ENCODE results near the gene PIK3R5.

Gene PIK3R5

DNA sequence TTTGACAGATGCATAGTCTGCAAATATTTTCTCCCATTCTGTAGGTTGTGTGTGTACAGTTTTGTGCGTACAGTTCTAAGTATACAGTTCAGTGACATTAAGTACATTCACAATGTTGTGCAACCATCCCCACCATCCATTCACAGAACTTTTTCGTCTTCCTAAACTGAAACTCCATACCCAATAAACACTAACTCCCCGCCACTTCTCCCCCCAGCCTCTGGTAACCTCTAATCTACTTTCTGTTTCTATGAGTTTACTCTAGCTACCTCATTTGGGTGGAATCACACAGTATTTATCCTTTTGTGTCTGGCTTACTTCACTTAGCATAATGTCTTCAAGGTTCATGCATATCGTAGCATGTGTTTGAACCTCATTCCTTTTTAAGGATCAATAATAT, 14.3 kb downstream of the PIK3R5 start:
- no peak for DNase-seq

DNA sequence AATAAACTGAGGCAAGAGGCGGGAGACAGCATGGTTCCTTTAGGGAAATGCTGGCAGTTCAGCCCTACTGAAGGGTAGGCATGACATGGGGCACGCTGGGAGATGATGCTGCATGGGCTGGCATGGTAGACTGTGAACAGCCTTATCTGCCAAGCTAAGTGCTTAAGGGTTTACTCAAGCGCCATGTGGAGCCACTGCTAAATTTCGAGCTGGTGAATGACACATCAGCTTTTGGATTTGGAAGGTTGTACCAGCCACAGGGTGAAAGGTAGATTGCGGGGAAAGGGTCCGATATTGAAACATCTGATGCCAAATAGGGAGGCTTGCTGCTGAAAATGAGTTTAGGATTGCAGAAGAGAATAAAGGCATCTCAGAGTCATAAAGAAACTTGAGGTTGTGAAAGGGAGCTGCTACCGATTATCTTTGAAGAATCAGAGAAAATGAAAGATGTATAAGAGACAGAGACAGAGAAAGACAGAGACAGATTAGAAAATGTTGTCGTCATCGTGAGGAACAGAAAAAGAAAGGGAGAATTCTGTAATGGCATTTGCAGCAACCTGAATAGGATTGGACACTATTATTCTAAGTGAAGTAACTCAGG, 16.3 kb downstream of the PIK3R5 start:
- DNase-seq = no peak

DNA sequence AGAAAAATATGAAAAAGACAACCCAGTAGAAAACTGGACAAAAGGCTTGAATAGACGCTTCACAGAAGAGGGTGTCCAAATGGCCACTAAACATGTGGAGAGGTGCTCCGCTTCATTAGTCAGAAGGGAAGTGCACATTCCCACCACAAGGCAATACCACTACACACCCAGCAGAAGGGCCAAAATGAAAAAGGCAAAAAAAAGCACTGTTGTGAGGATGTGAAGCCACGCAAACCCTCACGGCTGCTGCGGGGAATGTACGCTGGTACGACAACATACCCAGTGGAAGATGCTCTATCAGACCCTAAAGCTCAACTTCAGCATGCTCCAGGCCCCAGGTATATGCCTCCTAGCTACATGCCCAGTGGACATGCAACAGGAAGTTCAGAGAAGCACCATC, 17.0 kb downstream of the PIK3R5 start:
- DNase-seq = no peak

DNA sequence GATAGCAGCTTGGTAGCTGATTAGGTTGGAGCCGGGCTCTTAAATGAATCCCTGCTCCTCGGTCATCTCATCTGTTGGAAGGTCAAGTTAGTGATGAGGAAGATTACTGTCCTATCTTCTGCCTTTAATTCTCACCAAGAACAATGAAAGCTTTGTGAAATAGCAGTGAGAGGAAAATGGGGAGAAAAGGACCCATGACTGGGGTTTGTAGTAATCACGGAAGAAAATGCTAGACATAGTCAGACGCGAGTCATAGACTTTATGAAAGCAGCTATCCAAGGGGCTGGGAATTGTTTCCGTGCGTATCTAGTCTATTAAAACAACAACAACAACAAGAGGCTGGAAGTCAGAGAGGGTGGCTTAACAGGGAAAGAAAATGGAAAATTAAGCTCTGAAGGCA, 18.3 kb downstream of the PIK3R5 start:
- no peak for DNase-seq

DNA sequence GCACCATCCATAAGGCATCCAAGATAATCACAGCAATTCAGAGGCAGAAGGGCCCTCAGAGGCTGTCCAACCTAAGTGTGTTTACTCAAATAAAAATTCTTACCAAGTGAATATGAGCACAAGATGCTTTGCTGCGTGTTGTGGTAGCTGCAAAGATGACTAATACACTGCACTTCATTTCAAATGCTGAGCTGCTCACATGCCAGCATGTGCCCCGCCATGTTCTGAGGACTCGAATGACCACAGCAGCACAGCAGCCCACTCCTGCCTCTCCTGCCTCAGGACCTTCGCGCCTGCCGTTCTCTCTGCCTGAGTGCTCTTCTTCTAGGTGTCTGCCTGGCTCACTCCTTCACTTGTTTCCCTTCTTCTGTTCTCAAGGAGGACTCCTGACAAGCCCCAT, 19.0 kb downstream of the PIK3R5 start:
- DNase-seq = no peak

DNA sequence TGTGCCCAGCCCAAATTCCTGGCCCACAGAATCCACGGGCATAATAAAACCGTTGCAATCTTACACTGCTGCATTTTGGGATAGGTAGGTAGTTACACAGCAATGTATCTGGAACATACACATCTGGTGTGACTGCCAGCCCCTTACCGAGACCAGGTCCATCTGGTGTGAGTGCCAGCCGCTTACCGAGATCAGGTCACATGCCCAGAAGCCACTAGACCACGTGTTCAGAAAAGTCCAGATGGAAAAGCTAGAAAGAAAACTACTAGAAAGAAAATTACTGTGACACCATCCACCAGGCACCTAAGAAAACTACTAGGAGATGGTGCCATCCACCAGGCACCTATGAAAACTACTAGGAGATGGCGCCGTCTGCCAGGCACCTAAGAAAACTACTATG, 19.4 kb downstream of the PIK3R5 start:
- no peak for DNase-seq

DNA sequence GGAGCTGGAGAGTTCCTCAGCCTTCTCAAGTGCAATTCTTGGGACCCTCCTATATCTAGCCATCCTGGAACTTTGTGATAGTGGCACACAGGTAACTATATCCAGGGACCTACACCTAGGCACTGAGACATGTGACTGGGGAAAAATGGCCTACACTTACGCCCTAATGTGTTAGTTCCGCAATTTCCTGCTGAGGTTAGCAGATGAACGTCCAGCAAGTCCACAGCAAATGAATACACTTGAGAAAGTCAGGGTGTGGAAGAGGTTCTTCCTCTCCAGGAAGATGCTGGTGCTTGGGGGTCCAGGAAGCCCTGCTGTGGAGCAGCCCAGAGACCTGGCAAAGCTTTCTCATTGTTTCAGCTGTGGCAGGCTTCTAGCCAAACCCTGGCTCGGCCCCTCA, 20.8 kb downstream of the PIK3R5 start:
- no peak for DNase-seq

DNA sequence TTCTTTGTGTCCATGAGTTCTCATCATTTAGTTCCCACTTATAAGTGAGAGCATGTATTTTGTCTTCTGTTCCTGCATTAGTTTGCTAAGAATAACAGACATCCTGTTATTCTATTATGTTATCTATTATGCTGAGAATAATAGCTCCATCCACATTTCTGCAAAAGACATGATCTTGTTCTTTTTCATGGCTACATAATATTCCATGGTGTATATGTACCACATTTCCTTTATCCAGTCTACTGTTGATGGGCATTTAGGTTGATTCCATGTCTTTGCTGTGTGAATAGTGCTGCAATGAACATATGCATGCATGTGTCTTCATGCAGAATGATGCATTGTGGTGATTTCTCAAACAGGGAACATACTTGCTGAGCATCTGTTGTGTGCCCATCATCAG, 21.4 kb downstream of the PIK3R5 start:
- DNase-seq = no peak

DNA sequence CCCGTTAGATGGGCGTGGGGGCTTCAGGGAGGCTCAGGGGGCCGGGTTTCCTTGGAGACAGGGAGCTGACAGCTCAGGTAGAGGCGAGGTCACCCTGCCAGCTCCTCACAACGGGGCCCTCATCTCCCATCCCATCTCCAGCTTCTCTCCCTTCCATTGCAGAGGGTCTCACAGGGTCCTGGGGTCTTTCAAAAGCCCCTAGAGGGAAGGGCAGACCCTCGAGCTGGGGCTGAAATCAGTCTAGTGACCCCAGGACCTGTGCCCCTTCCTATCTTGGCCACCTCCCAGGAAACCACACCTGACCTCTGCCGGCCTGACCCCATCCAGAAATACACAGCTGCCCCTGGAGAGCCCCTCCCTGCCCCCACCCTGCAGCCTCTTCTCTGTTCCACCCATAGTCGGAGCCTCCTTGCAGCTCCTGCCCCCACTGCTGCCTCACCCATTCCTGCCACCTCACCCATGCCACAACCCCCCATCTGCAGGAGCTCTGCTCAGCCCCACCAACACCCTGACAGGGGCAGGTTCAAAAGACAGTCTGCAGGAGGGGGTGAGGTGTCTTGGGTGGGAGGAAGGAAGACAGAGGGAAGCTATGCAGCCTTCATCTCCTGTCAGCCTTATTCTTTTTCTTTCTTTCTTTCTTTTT, 23.4 kb downstream of the PIK3R5 start:
- DNase-seq = no peak

DNA sequence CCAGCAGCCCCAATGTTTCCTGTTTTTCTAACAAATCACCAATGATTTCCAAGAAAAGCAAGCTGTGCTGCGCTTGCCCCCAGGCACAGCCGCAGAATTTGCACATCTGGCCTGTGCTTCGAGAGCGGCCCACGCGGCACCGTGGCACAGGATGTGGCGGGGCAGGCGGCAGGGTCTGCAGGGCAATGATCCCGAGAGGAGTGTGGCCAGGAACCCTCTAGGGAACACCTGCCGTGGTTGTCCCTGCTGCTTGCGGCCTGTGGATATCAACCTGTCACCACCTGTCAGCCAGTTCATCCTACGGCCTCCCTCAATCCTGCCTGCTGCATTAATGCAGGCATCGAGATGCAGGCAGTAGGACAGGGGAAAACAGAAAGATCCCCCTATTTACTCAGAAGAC, 24.0 kb downstream of the PIK3R5 start:
- DNase-seq = no peak

DNA sequence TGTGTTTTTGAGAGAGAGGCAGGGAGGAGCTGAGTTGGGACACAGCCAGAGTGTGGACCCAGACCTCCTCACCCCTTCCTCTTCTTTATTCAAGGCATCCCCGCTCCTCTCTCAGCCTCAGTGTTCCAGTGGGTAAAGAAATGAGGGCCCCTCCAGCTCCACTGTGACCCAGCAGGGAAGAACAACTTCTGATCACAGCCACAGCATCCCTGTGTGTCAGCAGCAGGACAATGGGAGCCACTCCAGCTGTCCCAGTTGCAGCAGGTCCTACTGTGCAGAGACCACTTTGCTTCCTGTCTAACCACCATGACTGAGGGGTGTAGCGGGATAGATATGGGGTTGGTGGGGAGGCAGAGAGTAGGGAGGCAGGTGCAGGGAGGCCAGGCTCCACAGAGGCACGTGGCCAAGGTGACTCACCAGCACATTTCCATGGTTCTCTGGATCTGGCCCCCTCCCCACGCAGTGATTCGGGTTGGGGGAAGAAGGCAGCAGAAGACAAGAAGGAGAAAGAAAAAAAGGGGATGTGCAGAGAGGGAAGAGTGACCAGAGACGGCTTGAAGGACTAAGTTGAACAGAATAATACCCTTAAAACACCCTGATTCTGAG, 24.5 kb downstream of the PIK3R5 start:
- DNase-seq = no peak

DNA sequence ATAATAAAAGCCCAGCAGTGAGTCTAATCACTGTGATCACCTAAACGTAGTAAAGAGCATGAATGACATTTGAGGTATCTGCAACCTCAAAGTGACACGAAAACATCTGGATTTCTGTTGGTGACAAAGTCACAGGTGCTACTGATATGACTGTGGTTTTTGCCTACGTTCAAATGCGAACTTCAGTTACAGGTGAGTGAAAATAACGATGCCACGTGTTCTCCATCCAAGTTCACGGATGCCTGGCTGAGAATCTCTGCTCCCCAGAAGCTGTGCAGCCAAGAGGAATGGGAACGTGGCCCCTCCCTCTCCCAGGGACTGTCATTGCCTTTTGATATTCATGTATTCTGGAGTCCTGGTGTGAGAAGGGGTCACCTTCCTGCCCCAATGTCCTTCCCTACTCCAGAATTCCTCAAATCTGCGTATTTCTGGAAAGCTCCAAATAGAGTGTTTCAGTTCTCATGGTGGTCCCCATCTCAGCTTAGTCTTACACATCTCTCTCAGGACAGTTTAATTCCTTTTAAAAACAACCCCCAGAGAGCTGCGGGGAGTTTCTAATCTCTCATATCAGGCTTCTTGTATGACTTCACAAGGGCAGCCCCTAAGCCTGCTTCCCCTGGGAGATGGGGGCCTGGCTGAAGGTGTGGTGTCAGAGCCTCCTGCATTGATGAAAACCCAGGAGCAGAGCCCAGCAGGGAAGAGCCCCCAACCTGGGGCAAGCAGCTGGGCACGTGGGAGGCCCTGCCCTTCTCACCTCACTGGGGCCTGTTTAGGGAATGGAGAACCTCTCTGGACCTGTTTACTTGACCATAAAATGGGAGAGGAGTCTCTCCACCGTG, 25.8 kb downstream of the PIK3R5 start:
- no peak for DNase-seq

DNA sequence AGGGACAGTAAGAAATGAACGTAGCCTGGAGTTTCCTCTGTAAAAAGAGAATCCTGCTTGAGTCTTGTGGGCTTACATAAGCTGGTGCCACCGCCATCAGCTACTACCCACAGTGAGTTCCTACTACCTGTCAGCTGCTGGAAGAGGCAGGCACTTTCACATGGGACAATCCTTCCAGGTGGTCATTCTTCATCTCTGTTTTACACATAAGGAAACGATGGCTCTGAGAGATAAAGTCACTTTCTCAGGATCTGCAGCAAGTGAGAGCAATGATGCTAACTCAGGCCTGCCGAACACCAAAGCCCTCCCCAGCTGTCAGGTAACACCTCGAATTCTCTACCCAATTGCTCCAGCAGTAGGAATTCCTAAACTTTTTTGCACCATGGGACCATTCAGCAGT, 26.6 kb downstream of the PIK3R5 start:
- no peak for DNase-seq

DNA sequence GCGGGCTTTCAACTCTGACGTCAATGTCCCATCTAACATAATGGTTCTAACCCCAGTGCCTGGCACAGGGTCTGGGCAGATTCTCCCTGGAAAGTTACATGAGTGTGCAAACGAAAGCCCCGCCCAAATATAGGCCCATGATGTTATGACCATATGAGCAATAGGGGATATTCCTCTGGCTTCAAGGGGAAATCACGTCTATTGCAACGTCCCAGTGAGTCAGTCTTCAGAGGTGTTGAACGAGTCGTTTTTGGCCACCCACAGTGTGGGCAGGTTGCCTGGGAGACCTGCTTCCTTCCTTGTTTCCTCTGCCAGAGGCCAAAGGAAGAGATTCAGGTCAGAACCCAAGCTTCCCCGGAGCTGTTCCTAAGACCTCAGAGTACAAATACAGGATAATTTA, 30.3 kb downstream of the PIK3R5 start:
- DNase-seq = no peak

DNA sequence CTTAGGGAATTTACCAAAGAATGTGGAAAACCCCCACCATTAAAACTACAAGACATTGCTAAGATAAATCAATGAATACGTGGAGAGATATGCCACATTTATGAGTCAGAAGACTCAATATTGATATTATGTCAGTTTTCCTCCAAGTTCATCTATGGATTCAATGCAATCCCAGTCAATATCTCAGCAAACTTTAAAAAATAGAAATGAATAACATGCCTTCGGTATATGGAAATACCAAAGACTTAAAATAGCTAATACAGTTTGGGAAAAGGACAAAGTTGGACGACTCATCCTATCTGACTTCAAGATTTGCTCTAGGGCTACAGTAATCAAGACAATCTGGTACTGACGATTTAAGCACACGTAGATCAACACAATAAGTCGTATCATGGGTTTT, 31.2 kb downstream of the PIK3R5 start:
- DNase-seq = no peak

DNA sequence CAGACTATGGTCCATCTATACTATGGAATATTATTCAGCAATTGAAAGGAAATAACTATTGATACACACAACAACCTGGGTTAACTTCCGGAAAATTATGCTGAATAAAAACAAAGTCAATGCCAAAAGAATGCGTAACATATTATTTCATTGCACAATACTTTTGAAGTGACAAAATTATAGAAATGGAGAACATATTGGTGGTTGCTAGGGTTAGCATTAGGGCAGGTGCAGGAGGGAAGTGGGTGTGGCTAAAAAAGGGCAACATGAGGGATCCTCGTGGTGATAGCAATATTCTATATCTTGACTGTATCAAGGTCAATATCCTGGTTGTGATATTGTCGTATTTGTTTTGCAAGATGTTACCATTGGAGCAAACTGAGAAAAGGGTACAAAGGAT, 34.9 kb downstream of the PIK3R5 start:
- DNase-seq = no peak

DNA sequence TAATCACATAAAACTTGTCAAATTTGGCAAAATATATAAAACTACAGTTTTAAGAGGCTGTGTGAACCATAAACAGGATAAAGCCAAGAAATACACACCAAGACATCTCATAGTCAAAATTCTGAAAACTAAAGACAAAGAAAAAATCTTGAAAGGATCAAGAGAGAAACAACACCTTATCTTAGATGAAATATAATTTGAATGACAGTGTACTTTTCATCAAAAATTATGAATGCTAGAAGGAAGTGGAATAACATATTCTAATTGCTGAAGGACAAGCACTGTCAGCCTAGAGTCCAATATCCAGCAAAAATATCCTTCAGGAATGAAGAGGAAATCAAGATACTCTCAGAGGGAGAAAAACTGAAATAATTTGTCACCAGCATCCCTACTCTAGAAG, 37.2 kb downstream of the PIK3R5 start:
- no peak for DNase-seq

DNA sequence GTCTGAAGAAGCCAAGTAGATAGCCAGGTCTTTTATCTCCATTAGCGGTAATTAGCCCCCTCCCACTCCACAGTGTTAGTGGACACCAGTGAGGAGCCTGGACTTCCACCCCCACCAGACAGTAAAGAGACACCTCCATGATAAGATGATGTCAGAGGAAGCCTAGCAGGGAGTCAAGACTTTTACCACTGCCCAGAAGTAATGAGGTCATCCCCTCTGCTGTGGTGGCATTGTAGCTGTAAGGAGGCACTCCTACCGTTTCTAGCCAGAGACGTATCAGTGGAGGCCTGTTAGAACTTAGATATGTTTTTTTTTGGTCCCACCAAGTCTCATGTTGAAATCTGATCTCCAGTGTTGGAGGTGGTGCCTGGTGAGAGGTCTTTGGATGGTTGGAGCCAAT, 38.1 kb downstream of the PIK3R5 start:
- no peak for DNase-seq

DNA sequence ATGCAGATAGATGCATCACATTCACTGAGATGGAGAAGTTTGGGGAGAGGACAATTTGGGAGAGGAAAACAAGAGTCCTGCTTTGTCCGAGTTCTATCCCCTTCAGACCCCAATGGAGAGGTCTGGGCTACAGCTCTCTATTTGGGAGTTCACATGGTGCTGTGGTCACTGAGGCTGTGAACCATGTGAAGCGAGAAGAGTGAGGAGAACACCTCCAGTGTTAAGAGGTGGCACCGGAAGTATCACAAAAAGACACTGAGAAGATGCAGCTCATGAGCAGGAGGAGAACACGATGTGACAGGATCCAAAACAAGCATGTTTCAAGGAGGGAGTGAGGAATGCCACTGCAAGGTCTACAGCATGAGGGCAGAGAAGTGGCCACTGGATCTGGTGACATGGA, 39.7 kb downstream of the PIK3R5 start:
- DNase-seq = no peak

DNA sequence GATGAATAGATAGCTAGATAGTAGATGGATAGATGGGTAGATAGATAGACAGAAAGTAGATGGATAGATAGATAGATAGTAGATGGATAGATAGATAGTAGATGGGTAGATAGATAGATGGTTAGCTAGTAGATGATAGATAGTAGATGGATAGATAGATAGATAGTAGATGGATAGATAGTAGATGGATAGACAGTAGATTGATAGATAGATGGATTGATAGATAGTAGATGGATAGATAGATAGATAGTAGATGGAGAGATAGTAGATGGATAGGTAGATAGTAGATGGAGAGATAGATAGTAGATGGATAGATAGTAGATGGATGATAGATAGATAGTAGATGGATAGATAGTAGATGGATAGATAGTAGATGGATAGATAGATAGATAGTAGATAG, 40.4 kb downstream of the PIK3R5 start:
- no peak for DNase-seq

DNA sequence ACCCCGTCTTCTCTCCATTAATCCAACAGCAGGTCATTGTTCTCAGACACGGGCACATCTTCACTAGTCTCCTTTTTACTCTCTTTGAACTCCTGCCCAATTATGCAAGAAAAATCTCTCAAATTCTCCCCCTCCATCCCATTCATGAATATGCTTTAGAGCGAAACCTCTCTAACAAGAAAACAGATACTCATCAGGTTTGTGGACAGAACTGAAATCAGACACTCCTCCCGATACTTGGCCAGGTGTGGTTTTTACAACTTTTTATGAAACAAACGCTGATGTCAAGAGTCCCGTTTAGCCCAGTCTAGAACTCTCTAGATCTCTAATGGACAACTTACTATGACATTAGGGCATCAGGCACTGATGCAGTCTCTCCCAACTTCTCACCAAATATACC, 40.9 kb downstream of the PIK3R5 start:
- no peak for DNase-seq

DNA sequence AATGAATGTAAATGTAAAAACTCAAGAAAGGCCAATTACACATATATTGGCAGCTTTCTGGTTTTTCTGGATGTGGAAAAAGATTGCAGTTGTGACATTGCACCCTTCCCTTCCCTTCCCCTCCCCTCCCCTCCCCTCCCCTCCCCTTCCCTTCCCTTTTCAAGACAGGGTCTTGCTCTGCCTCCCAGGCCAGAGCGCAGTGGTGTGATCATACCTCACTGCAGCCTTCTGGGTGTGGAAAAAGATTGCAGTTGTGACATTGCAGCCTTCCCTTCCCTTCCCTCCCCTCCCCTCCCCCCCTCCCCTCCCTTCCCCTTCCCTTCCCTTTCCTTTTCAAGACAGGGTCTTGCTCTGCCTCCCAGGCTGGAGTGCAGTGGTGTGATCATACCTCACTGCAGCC, 41.7 kb downstream of the PIK3R5 start:
- no peak for DNase-seq

DNA sequence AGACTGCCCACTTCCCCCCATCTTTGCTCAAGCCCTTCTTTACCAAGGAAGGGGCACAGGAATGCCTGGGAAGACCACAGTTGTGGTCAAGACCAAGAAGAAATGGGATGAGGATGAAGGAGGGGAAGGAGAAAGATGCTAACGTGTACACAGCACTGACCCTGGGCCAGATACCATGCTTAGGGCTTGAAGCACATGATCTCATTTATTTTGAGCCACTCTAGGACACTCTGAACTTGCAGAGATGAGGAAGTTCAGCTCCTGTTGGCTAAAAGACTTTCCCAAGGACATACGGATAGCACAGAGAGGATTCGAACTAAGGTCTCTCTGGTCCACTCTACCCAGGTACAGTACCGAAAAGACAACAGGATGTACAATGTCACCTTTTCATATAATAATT, 42.6 kb downstream of the PIK3R5 start:
- no peak for DNase-seq

DNA sequence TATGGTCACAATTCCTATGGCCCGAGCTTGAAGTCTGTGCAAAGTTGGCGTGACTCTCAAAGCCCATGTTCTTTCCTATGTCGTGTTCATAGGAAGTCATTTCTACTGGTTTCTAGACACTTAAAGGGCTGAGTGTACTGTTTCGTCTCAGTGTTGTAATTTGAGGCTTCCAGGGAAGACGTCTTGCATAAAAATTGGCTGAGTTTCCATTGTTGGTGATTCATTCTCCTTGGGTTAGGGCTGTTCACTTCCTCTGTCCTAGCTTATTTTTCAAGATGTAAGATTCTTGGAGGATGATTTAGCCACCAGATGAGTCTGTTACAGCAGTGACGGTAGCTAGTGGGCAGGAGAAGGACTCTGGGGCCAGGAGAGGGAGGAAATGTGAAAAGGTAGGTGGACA, 43.1 kb downstream of the PIK3R5 start:
- no peak for DNase-seq
